NT2/D1 (cell line): ENCODE data around the gene GLO1.
"Not testable (repeated sequence)": the region's sequence is repeated elsewhere in the genome, so short reads cannot be mapped to it uniquely, and the experiment has no call there.

Experiments
- DNase-seq: peaks from one replicate; pipeline ENCODE4 v3.0.0-alpha.2; 2011; ENCODE audit warnings: low read depth, low spot score
- H3K27me3 ChIP-seq: 2 replicates; pipeline ENCODE4 v1.6.0; 2011; ENCODE audit warnings: mild to moderate bottlenecking; ENCODE audit not compliant: insufficient read length, insufficient read depth
- H3K36me3 ChIP-seq: 2 replicates; pipeline ENCODE4 v1.6.1; 2011; ENCODE audit warnings: mild to moderate bottlenecking, low read length, mixed read lengths; ENCODE audit not compliant: insufficient read depth, insufficient read length
- H3K4me1 ChIP-seq: 2 replicates; pipeline ENCODE4 v1.5.1; 2011; ENCODE audit not compliant: insufficient read depth, insufficient read length
- H3K4me3 ChIP-seq: 2 replicates; pipeline ENCODE4 v1.5.1; 2011; ENCODE audit warnings: low read depth; ENCODE audit not compliant: insufficient read length
- H3K9ac ChIP-seq: 2 replicates; pipeline ENCODE4 v1.6.0; 2011; ENCODE audit warnings: low read depth; ENCODE audit not compliant: insufficient read length
- H3K9me3 ChIP-seq: 2 replicates; pipeline ENCODE4 v1.5.1; 2011; ENCODE audit warnings: mild to moderate bottlenecking, low read length; ENCODE audit not compliant: insufficient read depth
- SUZ12 ChIP-seq: IDR thresholded peaks from 2 replicates; pipeline ENCODE4 v1.6.1; 2011; ENCODE audit not compliant: insufficient read length, insufficient read depth; ENCODE audit errors: extremely low read depth
- YY1 ChIP-seq: IDR thresholded peaks from 2 replicates; pipeline ENCODE4 v1.6.1; 2011; ENCODE audit not compliant: insufficient read length, insufficient read depth
- ZNF274 ChIP-seq: IDR thresholded peaks from 2 replicates; pipeline ENCODE4 v1.6.1; 2011; ENCODE audit warnings: mild to moderate bottlenecking, low read depth, low read length

Gene GLO1

GRCh38 chr6:38701551-38701950 lies 1.4 kb downstream of the GLO1 start:
- no peak overlapping the region for H3K9ac ChIP-seq
- H3K36me3 ChIP-seq, result peaks cover 20% of the 10 kb centered on the region
- DNase-seq, result no peak
- H3K4me1 ChIP-seq, result no peaks in the 10 kb centered on the region
- no peak overlapping the region for H3K4me3 ChIP-seq
- TF ChIP-seq YY1, result no peak
- no peak for TF ChIP-seq SUZ12
- no peak for TF ChIP-seq ZNF274
- peaks cover 18% of the 10 kb centered on the region for H3K9me3 ChIP-seq
- no peaks in the 10 kb centered on the region for H3K27me3 ChIP-seq

- H3K9me3 ChIP-seq, result peaks cover 18% of the 10 kb centered on the region
- not testable (repeated sequence) for H3K27me3 ChIP-seq, H3K9ac ChIP-seq, DNase-seq, H3K4me3 ChIP-seq, H3K4me1 ChIP-seq
- H3K36me3 ChIP-seq, result peaks cover 28% of the 10 kb centered on the region
Measured at GRCh38 chr6:38699702-38700101, 3.2 kb downstream of the GLO1 start.

- Histone ChIP-seq H3K4me1 (no peaks in the 10 kb centered on the region), H3K4me3 (no peak overlapping the region), H3K27me3 (no peaks in the 10 kb centered on the region), H3K9ac (no peak overlapping the region), H3K9me3 (peaks cover 18% of the 10 kb centered on the region), H3K36me3 (peaks cover 28% of the 10 kb centered on the region)
- TF ChIP-seq ZNF274 (no peak), SUZ12 (no peak), YY1 (no peak)
- no peak for DNase-seq
Measured at GRCh38 chr6:38697846-38698245, 5.1 kb downstream of the GLO1 start.

GRCh38 chr6:38696345-38696744 lies 6.6 kb downstream of the GLO1 start:
- H3K36me3 ChIP-seq, result peaks cover 25% of the 10 kb centered on the region
- no peaks in the 10 kb centered on the region for H3K4me1 ChIP-seq
- no peak overlapping the region for H3K9ac ChIP-seq
- H3K9me3 ChIP-seq, result peaks cover 15% of the 10 kb centered on the region
- DNase-seq, result no peak
- no peak overlapping the region for H3K4me3 ChIP-seq
- H3K27me3 ChIP-seq, result no peaks in the 10 kb centered on the region
- TF ChIP-seq SUZ12 (no peak), ZNF274 (no peak), YY1 (no peak)

- DNase-seq, result no peak
- peaks cover 11% of the 10 kb centered on the region for H3K9me3 ChIP-seq
- peaks cover 21% of the 10 kb centered on the region for H3K36me3 ChIP-seq
- H3K9ac ChIP-seq, result no peak overlapping the region
- no peak for TF ChIP-seq ZNF274
- TF ChIP-seq YY1, result no peak
- TF ChIP-seq SUZ12, result no peak
- H3K27me3 ChIP-seq, result no peaks in the 10 kb centered on the region
- no peaks in the 10 kb centered on the region for H3K4me1 ChIP-seq
- H3K4me3 ChIP-seq, result no peak overlapping the region
Measured at GRCh38 chr6:38695933-38696332, 7.0 kb downstream of the GLO1 start.

GRCh38 chr6:38695227-38695900 lies 7.6 kb downstream of the GLO1 start:
- no peak for DNase-seq
- Histone ChIP-seq H3K36me3 (peaks cover 17% of the 10 kb centered on the region), H3K9me3 (peaks cover 5% of the 10 kb centered on the region; the same call in 1 of the 2 replicates), H3K27me3 (no peaks in the 10 kb centered on the region), H3K4me3 (no peak overlapping the region), H3K4me1 (no peaks in the 10 kb centered on the region), H3K9ac (no peak overlapping the region)
- TF ChIP-seq SUZ12, result no peak
- no peak for TF ChIP-seq YY1
- TF ChIP-seq ZNF274, result no peak

DNA sequence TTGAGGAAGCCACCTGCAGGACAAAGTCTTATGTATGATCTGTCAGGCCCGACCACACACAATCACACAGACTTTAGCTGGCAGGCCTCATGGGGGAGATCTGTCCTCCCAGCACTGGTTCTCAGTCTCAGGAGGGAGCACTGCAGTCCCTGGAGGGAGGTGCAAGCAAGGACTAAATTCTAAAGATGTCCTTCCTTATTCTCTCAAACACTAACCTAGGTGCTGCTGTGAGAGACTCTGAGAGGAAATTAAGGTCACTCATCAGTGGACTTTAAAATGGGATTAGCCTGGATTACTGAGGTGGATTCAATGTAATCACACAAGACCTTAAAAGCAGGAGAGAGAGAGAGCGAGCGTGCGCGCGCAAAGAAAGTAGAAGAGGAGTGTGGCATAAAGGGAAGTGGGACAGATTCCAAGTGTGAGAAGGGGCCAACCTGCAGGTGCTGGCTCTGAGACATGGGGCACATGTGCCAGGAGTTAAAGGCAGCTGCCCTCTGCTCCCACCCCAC lies 14.3 kb downstream of the GLO1 start:
- no peak for DNase-seq
- Histone ChIP-seq H3K36me3 (peaks cover 35% of the 10 kb centered on the region), H3K4me3 (no peak overlapping the region), H3K9me3 (no peaks in the 10 kb centered on the region), H3K9ac (no peak overlapping the region), H3K27me3 (no peaks in the 10 kb centered on the region), H3K4me1 (no peaks in the 10 kb centered on the region)
- no peak for TF ChIP-seq SUZ12
